ENCODE measurements around the gene TBC1D30. TPM values are rescaled to one million over a fixed set of nuclear protein-coding genes. Genes with fewer than 3 reads are reported as not detected.

TBC1D30 gene
- total RNA-seq, 1 donor, result 0.72 TPM

DNA sequence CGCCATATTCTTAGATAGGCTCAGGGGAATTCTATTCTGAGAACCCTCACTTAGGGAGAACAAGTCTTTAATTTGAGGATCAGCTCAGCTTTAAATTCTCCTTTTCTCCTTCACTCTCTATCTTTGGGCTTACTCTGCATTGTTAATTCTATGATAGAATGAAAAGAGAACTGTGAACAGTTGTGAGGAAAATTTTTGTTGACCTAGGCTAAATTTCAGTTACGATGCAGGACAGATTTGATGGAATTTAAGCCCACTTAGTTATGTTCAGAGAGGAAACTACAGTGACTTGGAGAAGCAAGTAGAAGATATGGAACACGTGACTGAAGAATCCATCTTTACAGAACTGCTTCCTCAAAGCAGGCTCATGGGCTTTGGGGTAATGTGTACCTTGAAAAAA, 82.7 kb downstream of the TBC1D30 start:
- Histone ChIP-seq H3K4me1 (ENCODE audit: insufficient read depth, low read length) (peaks cover 8% of the 10 kb centered on the region), H3K79me2 (ENCODE audit: insufficient read depth, low read length) (no peaks in the 10 kb centered on the region), H3K27me3 (ENCODE audit: insufficient read depth, low read length) (no peaks in the 10 kb centered on the region), H4K20me1 (ENCODE audit: insufficient read depth, low read length) (no peaks in the 10 kb centered on the region), H2AFZ (ENCODE audit: low read length) (no peak overlapping the region), H3K27ac (ENCODE audit: low read depth, low read length) (no peak overlapping the region), H3K9me3 (ENCODE audit: low read depth, low read length) (no peaks in the 10 kb centered on the region), H3K4me2 (ENCODE audit: insufficient read depth, low read length) (no peak overlapping the region), H3K36me3 (ENCODE audit: insufficient read depth, low read length) (no peaks in the 10 kb centered on the region), H3K4me3 (ENCODE audit: insufficient read depth, low read length) (no peak overlapping the region)
- TF ChIP-seq, protein P1, sequence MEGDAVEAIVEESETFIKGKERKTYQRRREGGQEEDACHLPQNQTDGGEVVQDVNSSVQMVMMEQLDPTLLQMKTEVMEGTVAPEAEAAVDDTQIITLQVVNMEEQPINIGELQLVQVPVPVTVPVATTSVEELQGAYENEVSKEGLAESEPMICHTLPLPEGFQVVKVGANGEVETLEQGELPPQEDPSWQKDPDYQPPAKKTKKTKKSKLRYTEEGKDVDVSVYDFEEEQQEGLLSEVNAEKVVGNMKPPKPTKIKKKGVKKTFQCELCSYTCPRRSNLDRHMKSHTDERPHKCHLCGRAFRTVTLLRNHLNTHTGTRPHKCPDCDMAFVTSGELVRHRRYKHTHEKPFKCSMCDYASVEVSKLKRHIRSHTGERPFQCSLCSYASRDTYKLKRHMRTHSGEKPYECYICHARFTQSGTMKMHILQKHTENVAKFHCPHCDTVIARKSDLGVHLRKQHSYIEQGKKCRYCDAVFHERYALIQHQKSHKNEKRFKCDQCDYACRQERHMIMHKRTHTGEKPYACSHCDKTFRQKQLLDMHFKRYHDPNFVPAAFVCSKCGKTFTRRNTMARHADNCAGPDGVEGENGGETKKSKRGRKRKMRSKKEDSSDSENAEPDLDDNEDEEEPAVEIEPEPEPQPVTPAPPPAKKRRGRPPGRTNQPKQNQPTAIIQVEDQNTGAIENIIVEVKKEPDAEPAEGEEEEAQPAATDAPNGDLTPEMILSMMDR (IDR thresholded peaks at IDR 0.05; ENCODE audit: extremely low read depth, low read depth, low read length), result no peak
- no peak for DNase-seq (ENCODE audit: insufficient read length, low spot score, missing footprints)

DNA sequence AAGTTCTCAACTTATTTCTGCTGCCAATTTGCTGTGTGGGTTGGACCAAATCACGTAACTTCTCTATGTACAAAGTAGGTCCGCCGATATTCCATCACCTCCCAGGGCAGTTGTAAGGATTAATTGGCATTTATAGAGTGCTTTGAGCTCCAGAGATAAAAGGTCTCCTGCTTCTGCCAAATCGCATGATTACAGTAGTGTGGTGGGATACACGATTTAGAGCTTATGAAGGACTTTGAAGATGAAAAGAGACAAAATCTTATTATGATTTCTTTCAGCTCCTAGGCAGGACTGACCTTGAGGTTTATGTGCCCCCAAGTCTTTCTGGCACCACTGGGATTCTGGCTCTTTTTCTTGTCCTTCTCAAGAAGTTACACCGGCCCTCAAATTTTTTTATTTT, 84.7 kb downstream of the TBC1D30 start:
- Histone ChIP-seq H4K20me1 (ENCODE audit: insufficient read depth, low read length) (no peaks in the 10 kb centered on the region), H3K27me3 (ENCODE audit: insufficient read depth, low read length) (peaks cover 4% of the 10 kb centered on the region), H3K27ac (ENCODE audit: low read depth, low read length) (no peak overlapping the region), H3K9me3 (ENCODE audit: low read depth, low read length) (no peaks in the 10 kb centered on the region), H3K79me2 (ENCODE audit: insufficient read depth, low read length) (no peaks in the 10 kb centered on the region), H3K4me1 (ENCODE audit: insufficient read depth, low read length) (peaks cover 12% of the 10 kb centered on the region), H3K36me3 (ENCODE audit: insufficient read depth, low read length) (no peaks in the 10 kb centered on the region), H2AFZ (ENCODE audit: low read length) (no peak overlapping the region), H3K4me3 (ENCODE audit: insufficient read depth, low read length) (no peak overlapping the region), H3K4me2 (ENCODE audit: insufficient read depth, low read length) (no peak overlapping the region)
- no peak for DNase-seq (ENCODE audit: insufficient read length, low spot score, missing footprints)
- TF ChIP-seq, protein P1 (IDR thresholded peaks at IDR 0.05; ENCODE audit: extremely low read depth, low read depth, low read length), result no peak

DNA sequence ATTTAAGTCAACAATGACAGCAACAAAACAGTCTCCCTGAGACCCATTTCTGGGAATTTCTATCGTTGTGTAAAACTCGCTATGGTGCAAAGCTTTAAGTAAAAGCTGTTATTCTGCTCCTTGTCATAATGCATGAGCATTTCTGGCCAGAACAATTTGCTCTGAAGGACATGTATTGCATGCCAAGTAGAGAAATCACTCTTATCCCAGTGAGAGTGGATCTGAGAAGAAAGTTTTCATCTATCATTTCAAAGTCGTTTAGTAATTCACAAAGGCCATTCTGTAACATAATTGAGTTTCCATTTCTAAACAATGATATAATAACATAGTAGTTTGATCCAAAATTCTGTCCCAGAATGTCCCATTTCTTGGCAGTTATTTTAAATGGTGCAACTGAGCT, 86.6 kb downstream of the TBC1D30 start:
- Histone ChIP-seq H3K9me3 (ENCODE audit: low read depth, low read length) (no peaks in the 10 kb centered on the region), H3K4me2 (ENCODE audit: insufficient read depth, low read length) (no peak overlapping the region), H3K4me3 (ENCODE audit: insufficient read depth, low read length) (no peak overlapping the region), H4K20me1 (ENCODE audit: insufficient read depth, low read length) (no peaks in the 10 kb centered on the region), H3K4me1 (ENCODE audit: insufficient read depth, low read length) (peaks cover 12% of the 10 kb centered on the region), H2AFZ (ENCODE audit: low read length) (no peak overlapping the region), H3K27ac (ENCODE audit: low read depth, low read length) (no peak overlapping the region), H3K36me3 (ENCODE audit: insufficient read depth, low read length) (no peaks in the 10 kb centered on the region), H3K27me3 (ENCODE audit: insufficient read depth, low read length) (peaks cover 9% of the 10 kb centered on the region), H3K79me2 (ENCODE audit: insufficient read depth, low read length) (no peaks in the 10 kb centered on the region)
- DNase-seq (ENCODE audit: insufficient read length, low spot score, missing footprints), result no peak
- TF ChIP-seq, protein P1 (IDR thresholded peaks at IDR 0.05; ENCODE audit: extremely low read depth, low read depth, low read length), result no peak

DNA sequence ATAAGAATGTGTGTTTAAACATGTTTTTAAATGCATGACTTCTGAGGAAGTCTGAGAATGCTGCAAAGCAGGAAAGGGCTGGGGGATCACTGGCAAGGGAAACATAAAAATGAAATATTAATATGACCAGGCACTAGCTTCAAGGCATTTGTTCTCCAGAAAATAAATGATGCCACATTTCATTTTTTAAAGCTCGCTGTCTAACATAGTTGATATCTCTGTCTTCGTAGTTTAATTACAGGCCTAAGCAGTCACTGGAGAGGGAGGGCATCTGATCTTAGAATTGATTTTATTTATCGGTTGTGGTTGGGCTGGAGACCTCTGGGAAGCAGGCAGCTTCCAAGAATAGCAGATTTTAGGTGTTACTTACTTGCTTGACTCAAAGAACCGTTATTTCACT, 87.5 kb downstream of the TBC1D30 start:
- Histone ChIP-seq H3K27me3 (ENCODE audit: insufficient read depth, low read length) (peaks cover 9% of the 10 kb centered on the region), H3K27ac (ENCODE audit: low read depth, low read length) (no peak overlapping the region), H4K20me1 (ENCODE audit: insufficient read depth, low read length) (no peaks in the 10 kb centered on the region), H3K4me2 (ENCODE audit: insufficient read depth, low read length) (no peak overlapping the region), H3K36me3 (ENCODE audit: insufficient read depth, low read length) (no peaks in the 10 kb centered on the region), H3K79me2 (ENCODE audit: insufficient read depth, low read length) (no peaks in the 10 kb centered on the region), H2AFZ (ENCODE audit: low read length) (no peak overlapping the region), H3K4me1 (ENCODE audit: insufficient read depth, low read length) (peaks cover 12% of the 10 kb centered on the region), H3K9me3 (ENCODE audit: low read depth, low read length) (no peaks in the 10 kb centered on the region), H3K4me3 (ENCODE audit: insufficient read depth, low read length) (no peak overlapping the region)
- TF ChIP-seq, protein P1 (IDR thresholded peaks at IDR 0.05; ENCODE audit: extremely low read depth, low read depth, low read length), result no peak
- DNase-seq (ENCODE audit: insufficient read length, low spot score, missing footprints), result no peak
